Activated CD4-positive, alpha-beta T cell treated with anti-CD3 and anti-CD28 coated beads, Interleukin-10, Interleukin-2, amounts not matched to agents 100 ng/mL and 50 ng/mL, durations not matched to agents 16 hours and 8 hours (primary cell): ENCODE data around the gene CDH13.

Source experiments
- DNase-seq: peaks from one replicate; pipeline ENCODE4 v3.0.0-alpha.2; 2020

CDH13 gene

DNA sequence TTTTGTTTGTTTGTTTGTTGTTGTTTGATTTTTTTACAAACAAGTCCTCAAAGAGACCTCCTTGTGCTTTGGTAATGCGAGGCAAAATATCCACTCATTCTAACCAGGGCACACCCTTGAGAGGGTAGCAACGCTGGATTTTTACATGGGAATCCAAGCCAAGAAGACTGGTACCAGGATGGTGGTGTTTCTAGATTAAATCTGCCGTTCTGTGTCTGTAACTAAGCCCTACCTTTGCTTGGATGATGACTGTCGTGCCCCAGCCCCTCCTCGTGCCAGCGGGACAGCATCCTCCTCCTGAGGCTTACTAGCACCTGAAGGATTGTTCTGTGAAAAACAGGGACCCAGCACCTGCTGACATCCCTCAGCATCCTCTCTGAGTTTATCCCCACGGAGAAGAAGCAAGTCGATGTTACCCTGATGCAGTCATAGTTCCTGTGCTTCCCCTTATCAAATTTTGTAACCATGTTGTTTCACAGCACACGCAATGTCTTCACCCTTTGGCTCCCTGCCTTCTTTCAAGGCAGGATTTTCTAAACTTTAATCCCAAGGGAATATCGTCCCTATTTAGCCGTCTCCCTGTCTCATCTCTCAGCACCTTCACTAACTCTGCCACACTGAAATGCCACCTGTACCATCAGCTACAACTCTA lies 1175.9 kb downstream of the CDH13 start:
- no peak for DNase-seq

DNA sequence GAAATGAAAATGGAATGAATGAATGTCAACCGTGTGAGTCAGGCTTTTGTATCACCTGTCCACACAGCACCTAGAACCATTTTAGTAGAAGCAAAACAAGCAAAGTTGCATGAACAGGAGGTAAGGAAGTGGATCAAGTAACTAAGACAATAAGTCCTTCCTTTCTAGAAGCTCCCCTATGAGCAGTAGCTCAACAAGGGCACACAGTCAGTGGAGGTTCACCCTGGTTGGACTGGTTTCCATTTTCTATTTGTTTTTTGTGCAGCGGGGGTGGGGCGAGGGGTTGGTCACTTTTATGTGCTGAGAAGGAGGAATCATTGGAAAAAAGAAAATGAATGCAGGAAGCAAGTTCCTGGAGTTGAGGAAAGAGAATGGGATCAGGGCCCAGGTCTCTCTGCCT lies 1177.0 kb downstream of the CDH13 start:
- DNase-seq, result no peak

DNA sequence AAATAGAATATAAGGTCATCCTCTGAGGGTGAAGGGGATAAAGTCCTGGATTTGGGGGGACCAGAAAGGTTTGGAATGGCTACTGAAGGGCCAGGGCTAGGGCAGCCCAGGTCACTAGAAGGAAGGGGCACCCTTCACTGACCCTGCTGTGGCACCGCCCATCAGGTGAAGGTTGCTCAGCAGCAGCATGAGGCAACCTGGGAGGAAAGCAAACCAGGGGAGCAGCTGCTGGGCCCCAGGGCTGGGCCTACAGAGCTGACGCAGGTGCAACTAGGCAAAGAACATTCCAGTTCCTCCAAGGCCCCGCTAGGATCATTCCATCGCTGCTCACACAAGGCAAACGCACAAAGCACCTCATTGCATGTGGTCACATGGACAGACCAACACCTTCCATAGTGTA lies 1177.6 kb downstream of the CDH13 start:
- no peak for DNase-seq

GRCh38 chr16:83806036-83806435 lies 1179.3 kb downstream of the CDH13 start:
- no peak for DNase-seq

GRCh38 chr16:83806731-83807130 lies 1180.0 kb downstream of the CDH13 start:
- DNase-seq, result no peak

GRCh38 chr16:83807327-83807709 lies 1180.5 kb downstream of the CDH13 start:
- DNase-seq, result no peak

GRCh38 chr16:83807710-83808572 lies 1181.2 kb downstream of the CDH13 start, which contains the start of gene HSBP1:
TSS of gene HSBP1 (plus strand) at chr16:83807978. CDS start at chr16:83808077, 99 bp downstream.
- peak; percentile 96 for DNase-seq

DNA sequence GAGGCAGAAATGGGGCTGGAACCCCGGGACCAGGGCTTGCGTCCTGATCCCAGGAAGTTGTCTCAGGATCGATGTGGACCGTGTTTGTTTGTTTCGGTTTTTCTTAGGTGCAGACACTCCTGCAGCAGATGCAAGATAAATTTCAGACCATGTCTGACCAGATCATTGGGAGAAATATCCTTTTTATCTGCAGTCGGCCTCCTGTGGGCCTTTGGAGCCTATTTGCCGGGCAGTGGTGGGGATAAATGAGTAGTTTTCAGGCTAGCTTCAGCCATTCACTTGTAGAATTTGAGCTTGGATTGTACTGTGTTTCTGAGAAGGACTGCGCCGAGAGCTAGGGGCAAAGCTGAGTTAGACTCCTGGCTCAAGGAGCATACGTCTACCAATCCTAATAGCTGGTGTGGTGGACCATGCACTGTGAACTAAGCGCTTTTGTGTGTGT lies 1181.8 kb downstream of the CDH13 start:
- DNase-seq, result no peak

- no peak for DNase-seq
These were observed 1182.3 kb downstream of the CDH13 start for GRCh38 chr16:83809092-83809491.

- no peak for DNase-seq
These were observed 1184.1 kb downstream of the CDH13 start for GRCh38 chr16:83810901-83811300.

GRCh38 chr16:83813823-83814658 lies 1187.3 kb downstream of the CDH13 start:
- no peak for DNase-seq

- no peak for DNase-seq
These were observed 1187.9 kb downstream of the CDH13 start for GRCh38 chr16:83814659-83814985.

GRCh38 chr16:83817022-83817421 lies 1190.3 kb downstream of the CDH13 start:
- no peak for DNase-seq

GRCh38 chr16:83818276-83818675 lies 1191.5 kb downstream of the CDH13 start:
- no peak for DNase-seq

GRCh38 chr16:83819361-83819760 lies 1192.6 kb downstream of the CDH13 start:
- DNase-seq, result no peak

- DNase-seq, result peak; percentile 78
These were observed 1199.6 kb downstream of the CDH13 start for GRCh38 chr16:83826146-83826913.

DNA sequence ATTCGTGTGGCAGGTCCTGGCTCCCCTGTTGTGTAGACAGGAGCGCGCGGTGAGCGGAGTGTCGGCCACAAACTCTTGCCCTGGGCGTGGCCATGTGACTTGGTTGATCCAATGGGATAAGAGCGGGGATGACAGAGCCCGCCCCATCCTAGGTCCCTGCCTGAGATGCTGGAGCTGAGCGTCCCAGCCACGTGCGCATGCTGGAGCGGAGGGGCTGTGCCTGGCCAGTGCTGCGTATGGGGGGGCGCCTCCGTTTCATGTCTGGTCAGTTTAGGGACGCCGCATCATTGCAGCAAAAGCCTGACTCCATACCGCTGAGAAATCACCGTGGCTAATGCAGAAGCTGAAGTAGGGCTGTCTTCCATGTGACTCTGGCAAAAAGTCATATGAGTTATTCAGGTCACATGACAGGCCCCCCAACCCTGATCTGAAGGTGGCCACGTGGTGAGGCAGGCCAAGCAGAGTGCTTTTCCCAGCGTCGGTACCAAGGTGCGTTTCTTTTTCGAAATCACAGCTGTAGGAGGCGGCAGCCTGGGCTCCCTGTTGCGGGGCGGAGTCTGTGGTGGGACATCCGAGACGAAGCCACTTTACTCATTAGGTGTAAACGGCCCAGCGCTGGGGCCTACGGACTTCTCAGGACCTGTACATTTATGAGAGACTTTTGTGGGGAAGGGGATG lies 1203.5 kb downstream of the CDH13 start:
- DNase-seq, result no peak

DNA sequence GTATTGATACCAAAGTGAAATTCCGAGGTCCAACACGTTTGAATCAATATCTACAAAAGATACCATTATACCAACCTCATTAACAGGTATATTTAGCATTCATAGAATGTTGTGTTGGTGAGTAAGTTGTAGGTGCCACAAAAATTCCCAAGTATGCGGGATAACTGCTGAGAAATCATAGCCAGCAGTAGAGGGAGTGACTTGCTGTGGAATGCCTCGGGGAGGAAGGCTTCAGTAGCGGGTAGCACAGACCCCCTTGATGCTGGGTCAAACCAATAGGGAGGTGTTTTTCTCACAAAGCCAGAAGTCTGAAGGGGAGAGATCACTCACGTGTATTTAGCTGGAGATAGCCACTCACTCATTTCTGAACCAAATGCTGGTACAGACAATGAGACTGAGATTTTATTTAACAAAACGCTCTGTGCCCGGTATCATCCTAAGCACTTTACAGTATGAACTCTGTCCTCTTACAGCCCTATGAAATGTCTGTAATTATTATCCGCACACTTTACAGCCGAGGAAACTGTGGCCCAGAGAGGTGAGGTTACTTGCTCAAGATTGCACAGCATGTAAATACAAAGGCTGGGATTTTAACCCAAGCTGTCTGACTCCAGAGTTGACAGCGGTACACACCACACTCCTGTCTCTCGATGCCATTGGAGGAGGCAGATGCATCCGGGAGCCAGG lies 1204.1 kb downstream of the CDH13 start:
- DNase-seq, result no peak

GRCh38 chr16:83831456-83831987 lies 1204.8 kb downstream of the CDH13 start:
- DNase-seq, result no peak

DNA sequence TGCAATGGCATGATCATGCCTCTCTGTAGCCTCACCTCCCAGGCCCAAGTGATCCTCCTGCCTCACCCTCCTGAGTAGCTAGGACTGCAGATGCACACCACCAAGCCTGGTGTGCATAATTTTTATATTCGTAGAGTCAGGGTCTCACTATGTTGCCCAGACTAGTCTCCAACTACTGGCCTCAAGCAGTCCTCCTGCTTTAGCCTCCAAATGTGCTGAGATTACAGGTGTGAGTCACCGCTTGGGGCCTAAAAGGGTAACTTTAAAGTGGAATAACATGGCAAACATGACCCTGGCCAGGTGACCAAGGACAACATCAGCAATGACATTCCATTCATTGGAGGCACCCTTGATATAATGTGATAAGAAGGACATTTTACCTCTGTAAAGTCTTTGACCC lies 1207.2 kb downstream of the CDH13 start:
- no peak for DNase-seq
